HuH-7.5 (cell line): Measurements from ENCODE around the gene SLC25A28.
"Not testable (repeated sequence)": the region's sequence is repeated elsewhere in the genome, so short reads cannot be mapped to it uniquely, and the experiment has no call there.

Source experiments
- DNase-seq: peaks from one replicate; pipeline ENCODE4 v3.0.0; 2011; ENCODE audit warnings: low spot score

Gene SLC25A28

DNA sequence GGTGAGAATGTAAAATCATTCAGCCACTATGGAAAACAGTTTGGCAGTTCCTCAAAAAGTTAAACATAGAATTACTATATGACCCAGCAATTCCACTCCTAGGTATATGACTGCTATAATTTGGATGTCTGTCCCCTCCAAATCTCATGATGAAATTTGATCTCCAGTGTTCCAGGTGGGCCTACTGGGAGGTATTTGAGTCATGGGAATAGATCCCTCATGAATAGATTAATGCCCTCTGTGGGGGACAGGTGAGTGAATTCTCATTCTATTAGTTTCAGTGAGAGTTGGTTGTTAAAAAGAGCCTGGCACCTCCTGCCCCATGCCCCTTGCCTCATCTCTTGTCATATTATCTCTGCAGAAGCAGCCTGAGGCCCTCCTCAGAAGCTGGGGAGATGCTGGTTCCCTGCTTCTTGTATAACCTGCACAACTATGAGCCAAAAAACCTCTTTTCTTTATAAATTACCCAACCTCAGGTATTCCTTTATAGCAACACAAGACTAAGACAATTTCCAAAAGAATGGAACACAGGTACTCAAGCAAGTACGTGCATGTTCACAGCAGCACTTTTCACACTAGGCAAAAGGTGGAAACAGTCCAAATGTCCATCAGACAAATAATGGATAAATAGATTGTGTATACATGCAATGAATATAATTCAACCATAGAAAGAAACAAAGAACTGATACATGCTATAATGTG is 8.8 kb upstream of the SLC25A28 start:
- no peak for DNase-seq

DNA sequence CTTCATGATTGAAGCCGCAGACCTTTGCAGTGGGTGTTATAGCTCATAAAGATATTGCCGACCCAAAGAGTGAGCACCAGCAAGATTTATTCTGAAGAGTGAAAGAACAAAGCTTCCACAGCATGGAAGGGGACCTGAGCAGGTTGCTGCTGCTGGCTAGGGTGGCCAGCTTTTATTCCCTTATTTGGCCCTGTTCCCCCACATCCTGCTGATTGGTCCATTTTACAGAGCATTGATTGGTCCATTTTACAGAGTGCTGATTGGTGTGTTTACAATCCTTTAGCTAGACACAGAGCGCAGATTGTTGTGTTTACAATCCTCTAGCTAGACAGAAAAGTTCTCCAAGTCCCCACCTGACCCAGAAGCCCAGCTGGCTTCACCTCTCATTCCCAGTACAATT is 4.9 kb upstream of the SLC25A28 start:
- not testable (repeated sequence) for DNase-seq

DNA sequence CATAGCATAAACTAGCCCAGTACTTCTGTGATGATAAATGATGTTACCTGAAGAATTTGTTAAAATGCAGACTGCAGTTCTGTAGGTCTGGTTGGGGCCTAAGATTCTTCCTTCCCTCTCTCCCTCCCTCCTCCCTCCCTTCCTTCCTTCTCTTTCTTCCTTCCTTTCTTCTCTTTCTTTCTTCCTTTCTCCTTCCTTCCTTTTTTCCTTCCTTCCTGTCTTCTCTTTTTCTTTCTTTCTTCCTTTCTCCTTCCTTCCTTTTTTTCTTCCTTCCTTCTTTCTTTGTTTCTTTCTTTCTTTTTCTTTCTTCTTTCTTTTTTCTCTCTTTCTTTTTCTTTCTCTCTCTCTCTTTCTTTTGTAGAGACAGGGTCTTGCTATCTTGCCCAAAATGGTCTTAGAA is 3.7 kb upstream of the SLC25A28 start:
- DNase-seq: no peak

DNA sequence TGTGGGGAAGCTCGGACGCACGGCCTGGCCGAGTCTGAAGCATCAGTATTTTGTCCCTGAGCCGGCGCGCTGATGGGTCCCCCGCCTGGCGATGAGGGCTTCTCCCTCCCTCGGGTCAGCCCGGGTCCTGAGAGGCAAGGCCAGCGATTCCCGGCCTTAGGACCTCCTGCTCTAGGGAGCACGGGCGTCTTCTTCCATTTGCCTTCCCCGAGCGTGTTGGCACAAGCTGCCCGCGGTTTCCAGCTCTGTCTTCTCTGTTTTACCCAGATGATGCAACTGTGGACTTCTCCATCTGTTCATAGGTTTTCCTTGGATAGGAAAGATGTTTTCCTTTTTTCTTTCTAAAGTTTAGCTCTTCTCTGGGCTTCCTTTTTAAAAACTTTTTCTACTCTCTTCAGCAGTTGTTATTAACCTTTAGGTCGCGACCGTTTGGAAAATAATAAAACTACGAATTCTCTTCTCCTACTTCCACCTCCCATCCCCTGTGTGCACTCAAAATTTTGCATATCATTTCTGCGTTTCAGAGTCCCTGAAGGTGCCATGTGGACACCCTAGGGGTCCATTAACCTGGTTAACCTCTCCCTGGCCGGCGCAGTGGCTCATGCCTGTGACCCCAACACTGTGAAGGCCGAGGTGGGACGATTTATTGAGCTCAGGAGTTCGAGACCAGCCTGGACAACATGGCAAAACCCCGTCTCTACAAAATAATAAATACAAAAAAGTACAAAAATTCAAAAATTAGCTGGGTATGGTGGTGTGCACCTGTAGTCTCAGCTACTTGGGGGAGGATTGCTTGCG is 1.4 kb upstream of the SLC25A28 start:
- no peak for DNase-seq

DNA sequence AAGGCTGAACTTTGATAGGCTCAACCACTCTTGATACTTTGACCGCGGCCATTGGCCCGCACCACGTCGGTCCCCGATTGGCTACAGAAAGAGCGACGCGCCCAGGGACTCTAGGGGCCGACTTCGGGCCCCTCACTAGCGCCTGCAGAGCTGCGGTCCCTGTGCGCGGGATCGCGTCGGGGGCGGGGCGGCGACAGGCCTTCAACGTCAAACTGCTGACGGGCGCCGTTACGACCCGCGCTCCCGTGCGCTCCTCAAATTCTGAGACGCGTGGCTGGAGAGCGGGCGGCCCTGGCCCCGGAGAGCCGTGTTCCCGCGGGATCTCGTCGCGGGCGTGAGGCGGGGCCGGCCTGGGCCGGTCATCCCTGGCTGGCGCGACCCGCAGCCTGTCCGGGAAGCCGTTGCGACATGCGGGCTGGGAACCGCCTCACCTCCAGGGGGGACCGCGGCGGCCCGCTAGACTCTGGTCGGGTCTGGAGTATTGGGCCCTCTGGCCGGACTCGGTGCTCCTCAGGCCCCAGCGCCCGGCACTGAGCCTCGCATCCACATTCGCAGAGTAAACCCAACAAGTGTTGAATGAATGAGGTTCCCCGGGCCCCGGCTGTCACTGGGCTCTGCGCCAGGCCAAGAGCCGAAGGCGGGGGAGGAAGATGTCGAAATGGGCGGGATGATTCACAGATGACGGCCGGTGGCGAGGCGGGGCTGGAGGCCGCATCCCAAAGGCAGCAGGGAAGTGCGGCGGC is 643 bp upstream of the SLC25A28 start:
- DNase-seq: peak; percentile 76

DNA sequence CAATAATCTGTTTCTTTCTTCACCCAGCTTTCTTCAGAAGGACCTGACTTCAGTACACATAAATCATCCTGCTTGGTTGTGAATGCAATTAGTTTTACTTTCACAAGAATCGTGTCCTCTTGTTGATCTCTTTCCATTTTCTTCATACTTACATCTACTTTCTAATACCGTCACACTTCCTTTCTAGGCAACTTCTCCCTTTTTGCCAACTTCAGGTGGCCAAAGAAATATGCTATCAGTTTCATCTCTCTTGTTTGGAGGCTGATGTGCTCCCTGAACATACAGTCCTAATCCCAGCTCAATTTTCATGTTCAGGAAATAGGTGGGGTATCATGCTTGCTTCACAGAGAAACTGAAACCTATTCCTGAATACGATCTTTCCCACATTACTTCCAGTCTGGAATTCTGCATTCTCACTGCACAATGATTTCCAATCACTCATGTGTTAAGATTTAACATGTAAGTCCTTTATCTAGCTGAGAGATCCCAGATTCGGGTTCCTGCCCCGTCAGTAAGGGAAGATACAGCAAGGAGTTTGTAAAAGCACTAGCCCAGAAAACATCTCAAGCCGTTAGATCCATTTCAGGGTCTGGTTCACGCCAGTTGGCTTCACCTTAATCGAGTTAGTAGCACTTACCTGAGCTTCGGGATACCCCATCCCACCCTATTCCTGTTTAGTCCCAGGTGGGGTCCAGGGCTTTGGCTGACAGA is 994 bp downstream of the SLC25A28 start:
- no peak for DNase-seq

DNA sequence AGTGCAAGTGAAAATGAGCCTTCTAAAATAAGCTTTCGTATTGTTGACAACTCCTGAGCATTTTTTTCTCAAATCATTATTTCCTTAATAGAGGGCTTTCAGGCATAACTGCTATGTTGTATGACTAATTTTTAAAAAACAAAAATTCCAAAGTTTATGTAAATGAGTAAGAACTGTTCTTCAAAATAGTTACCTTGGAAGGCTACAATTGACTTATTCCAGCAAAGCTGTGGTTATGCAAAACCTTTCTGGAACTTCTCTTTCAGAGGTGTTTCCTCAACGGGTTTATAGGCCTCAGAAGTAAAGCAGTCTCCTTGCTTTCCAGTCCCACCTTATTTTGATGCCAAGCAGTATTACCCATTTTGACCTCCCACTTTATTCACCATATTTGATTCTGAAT is 2.5 kb downstream of the SLC25A28 start:
- DNase-seq: no peak

DNA sequence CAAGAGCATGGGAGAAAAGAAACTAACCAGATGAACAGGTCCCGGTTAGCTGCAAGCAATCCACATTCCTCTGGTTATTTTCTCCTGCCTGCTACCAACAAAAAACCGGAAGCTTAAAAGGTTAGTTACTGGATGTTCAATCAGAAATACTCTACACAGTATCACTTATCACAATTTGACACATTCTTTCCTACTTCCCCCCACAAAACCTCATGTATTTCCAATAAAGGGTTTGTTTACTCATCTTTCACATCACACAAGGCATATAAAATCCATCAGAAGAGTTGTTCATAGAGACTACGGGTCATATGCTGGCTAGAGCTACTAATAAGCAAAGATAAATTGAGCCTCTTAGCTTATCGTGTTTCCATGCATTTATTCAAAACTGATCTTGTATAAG is 4.8 kb downstream of the SLC25A28 start:
- DNase-seq: no peak

DNA sequence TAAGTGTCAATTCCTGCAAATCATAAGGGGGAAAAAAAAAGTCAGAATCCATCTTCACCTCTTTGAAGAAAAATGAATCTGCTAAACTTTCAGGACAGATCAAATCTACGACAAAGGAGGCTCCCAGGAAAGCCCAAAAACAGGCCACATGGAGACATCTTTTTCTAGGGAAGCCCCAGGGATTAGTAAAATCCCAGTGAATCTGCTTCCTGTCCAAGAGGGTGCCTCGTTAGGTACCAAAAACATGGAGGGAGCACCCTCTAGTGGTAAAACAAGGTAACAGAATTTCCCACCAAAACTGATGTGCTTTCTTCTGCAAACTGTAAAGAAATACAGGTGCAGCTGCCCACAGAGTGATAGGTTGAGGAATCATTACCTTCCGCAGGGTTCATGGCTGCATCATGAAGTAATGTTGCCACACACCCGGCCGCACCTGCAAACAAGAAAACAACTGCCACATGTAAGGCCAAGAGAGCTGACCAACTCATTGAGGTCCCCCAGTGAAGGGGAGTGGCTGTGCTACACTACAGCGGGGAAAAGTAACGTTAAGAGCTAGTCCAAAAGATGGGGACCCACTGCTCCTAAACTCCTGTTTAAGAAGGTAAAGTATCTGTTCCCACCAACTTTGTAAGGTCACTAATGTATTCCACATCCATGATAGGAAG is 7.9 kb downstream of the SLC25A28 start:
- DNase-seq: peak; percentile 58

DNA sequence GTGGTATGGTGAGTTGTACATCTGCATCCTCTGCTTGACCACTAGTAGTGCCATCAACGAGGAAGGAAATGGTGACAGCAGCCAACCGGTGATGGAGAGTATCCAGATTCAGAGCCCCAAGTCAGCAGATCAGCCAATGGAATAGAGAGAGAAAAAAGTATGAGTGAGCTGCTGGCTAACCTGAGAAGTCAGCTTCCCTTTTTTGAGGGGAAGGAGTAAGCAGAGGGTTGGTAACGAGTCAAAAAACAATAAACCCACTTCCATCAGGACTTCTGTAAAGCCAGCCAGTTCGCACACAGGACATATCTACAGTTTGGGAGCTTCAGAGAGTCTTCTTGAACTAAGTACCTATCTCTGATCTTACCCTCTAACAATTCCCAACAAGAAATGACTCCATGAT is 8.9 kb downstream of the SLC25A28 start:
- DNase-seq: no peak

DNA sequence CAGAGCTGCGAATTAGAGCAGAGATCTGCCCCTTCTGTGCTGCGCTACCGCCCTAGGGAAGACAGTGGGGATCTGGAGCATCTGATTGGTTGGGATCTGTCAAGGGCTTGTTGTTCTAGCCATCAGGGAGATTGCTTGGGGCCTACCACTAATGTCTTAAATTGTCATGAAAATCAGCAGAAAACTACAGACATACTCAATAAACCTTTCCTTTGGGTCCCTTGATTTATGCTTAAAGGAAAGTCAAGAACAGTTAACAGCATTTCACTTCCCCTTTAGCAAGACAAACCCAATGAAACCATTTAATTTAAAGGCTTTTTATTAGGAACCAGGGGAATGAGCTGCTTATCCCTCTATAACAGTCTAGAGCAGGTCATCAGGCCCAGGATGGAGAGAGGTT is 10.0 kb downstream of the SLC25A28 start:
- no peak for DNase-seq

DNA sequence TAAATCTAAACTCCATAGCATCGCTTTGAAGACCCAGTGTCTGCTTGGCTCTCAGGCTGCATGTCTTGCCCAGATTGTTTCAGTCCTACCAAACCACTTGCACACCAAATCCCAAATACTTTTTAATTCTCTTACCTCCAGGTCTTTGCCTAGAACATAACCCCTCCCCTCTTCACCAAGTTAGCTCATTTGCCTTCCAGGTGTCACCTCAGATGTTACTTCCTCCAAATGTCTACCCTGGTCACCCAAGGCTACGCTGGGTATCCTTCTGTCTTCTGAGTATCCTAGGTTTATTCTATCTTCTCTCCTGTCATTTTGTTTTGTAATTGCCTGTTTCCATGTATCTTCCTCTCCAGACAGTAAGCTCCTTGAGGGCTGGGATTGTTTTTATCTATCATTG is 11.1 kb downstream of the SLC25A28 start:
- no peak for DNase-seq

DNA sequence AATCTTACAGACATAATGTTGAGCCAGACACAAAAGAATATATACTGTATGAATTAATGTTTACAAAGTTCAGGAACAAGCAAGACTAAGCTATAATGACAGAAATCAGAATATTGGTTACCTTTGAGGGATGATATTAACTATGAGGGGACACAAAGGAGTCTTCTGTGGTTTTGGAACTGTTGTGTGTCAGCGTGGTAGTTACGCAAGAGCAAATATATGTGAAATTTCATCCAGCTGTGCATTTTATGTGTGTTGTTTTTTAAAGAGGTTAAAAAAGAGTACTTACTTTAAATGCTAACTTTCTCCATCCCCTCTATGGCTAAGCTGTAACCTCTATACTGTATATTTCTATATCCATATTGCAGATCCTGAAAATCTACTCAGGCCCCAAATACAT is 14.9 kb downstream of the SLC25A28 start:
- no peak for DNase-seq

DNA sequence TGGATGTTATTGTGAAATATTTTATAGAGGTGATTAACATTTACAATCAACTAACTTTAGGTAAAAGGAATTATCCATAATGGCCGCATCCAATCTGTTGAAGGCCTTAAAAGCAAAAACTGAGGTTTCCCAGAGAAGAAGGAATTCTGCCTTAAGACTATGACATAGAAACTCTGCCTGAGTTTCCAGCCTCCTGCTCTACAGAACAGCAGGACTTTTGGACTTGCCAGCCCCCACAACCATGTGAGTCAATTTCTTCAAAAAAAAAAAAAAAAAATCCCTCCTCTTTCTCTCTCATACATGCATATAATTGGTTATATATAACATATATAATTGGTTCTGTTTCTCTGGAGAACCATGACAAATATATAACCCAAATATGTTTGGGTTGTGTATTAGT is 15.4 kb downstream of the SLC25A28 start:
- no peak for DNase-seq

DNA sequence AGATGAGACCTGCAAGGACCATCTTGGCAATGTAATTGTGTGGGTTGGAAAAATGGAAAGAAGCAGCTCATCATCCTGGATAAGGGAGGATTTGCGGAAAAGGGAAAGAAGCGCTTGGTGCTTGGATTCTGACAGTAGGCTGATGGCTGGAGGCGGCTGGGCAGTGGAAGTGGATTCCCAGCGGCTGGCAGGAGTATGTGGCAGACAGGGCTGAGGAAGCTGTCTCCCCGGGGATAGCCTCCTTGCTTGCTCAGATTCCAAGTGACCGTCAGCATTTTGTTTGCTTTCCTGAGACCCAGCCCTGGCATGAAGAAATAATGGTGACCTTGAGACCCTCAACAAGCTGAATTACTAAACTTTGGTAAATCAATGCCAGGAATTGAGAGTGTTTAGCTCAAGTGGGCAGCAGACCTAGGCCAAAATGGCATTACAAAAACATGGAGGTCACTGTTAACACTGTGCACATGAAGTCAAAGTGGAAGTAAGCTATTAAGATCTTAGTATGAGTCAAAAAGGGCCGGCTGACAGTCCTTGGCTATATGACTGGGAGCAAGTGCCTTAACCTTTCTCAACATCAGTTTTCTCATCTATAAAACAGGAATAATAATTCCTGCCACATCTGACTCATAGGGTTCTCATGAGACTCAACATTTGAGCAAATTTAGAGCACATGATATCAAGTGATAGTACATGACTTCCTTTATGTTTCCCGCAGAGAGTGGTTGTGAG is 21.3 kb downstream of the SLC25A28 start:
- no peak for DNase-seq

DNA sequence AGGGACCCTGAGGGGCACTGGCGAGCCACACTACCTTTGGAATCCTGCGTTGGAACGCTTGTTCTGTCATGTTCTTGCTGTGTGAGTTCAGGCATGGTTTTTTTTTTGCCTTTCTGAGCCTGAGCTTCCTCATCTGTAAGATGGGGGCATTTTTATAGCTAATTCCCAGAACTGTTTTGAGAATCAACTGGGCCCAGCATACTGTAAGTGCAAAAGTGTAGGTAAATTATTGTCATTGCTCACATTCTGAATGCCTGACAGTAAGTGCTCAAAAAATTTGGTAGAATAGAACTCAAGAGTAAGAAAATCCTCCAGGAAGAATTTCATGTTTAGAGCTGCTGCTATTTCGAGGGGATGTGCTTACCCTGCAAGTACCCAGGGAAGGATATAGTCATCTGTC is 22.2 kb downstream of the SLC25A28 start:
- no peak for DNase-seq

DNA sequence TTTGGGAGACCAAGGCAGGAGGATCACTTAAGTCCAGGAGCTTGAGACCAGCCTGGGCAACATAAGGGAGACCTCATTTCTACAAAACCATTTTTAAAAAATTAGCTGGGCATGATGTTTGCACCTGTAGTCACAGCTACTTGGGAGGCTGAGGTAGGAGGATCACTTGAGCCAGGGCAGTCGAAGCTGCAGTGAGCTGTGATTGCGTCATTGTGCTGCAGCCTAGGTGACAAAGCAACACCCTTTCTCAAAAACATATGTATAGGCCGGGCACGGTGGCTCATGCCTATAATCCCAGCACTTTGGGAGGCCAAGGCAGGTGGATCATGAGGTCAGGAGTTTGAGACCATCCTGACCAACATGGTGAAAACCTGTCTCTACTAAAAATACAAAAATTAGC is 23.5 kb downstream of the SLC25A28 start:
- not testable (repeated sequence) for DNase-seq

DNA sequence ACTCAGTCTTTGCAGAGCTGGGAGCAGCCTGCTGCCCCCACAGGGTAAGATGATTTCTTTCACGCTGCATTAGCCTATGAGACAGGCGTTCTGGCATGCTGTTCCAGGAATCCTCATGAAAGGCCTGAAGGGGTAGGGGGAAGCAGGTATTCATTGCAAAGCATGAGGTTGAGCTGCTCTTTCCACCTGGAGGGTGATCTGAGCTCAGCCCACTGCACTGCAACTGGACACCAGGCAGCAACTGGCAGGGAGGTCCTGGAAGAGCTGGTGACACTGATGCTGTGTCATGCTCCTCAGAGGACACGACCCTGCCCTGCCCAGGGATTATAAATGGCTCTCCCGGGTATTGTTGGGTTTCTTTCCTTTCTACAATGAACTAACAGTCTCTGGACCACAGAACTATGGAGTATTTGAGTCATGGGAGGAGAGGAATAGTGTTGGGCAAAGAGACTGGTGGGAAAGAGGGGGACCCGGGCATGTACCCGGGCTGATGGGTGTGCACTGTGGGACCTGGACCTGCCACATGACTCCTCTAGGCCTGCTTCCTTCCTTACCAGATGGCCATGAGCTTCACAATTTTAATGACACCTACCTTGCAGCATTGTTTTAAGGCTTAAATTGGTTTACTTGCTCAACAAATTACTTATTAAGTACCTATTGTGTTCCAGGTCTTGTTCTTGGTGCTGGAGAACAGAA is 24.3 kb downstream of the SLC25A28 start:
- DNase-seq: no peak

DNA sequence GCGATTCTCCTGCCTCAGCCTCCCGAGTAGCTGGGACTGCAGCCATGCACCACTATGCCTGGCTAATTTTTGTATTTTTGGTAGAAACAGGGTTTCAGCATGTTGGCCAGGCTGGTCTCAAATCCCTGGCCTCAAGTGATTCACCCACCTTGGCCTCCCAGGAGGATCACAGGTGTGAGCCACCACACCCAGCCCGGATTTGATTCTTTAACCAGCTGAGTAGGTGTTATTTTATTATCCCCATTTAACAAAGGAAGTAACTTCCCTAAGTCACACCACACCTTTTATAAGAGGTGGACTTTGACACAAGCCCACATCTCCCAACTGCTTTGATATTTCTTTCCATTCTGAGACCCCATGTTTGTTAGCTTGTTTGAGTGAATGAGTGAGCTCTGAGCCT is 25.0 kb downstream of the SLC25A28 start:
- no peak for DNase-seq

DNA sequence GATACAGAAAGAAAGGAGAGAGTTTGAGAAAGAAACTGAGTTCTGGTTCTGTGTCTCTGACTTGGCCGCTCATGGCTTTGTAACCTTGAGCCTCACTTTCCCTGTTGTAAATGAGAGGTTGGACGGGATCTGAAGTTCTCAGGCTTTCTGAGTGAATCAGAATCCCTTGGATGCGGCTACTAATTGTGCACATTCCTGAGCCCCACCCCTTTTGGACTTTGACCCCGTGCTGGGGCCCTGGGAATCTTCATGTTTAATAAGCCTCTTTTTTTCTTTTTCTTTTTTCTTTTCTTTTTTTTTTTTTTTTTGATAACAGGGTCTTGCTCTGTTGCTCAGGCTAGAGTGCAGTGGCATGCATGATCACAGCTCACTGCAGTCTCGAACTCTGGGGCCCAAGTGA is 26.9 kb downstream of the SLC25A28 start:
- DNase-seq: peak; percentile 19

DNA sequence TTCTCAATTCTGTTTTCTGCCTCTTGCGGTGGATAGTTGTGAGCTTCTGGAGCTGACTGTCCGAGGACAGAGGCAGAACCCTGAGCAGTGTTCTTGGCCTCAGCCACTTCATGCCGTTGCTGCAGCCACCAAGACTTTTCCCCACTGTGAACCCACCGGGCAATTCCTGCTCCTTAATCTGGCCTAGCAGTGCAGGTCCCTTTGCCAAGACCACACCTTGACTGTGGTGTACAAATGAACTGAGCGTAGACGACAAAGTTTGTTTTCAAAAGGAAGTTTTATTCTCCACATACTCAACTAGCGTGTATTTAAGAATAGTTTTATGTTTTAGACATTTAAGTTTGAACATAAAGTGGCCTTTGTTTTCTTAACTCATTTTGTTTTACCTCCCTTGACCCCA is 29.4 kb downstream of the SLC25A28 start:
- no peak for DNase-seq
